Hematopoietic multipotent progenitor cell treated with erythropoietin and hydrocortisone succinate and interleukin-3 and kit ligand, for 8 days (in vitro differentiated cells): ENCODE data around the gene CHMP4A.
"Not testable (repeated sequence)": the region's sequence is repeated elsewhere in the genome, so short reads cannot be mapped to it uniquely, and the experiment has no call there.

Experiments used
- DNase-seq: peaks from one replicate; pipeline ENCODE4 v3.0.0-alpha.2; 2015

The CHMP4A gene

GRCh38 chr14:24219521-24219920 is 6.2 kb upstream of the CHMP4A start:
- no peak for DNase-seq

GRCh38 chr14:24219080-24219479 is 5.8 kb upstream of the CHMP4A start:
- no peak for DNase-seq

- DNase-seq: not testable (repeated sequence)
Measured at GRCh38 chr14:24216876-24217275, 3.6 kb upstream of the CHMP4A start.

GRCh38 chr14:24216345-24216699 is 3.0 kb upstream of the CHMP4A start:
- no peak for DNase-seq

GRCh38 chr14:24215495-24216344 is 2.4 kb upstream of the CHMP4A start, which contains the start of gene MDP1:
Gene MDP1 (minus strand): TSS chr14:24216066. CDS start chr14:24215955, 111 bp downstream.
- peak; percentile 91 for DNase-seq

GRCh38 chr14:24213866-24214662 is 776 bp upstream of the CHMP4A start:
- DNase-seq: peak; percentile 31

GRCh38 chr14:24211311-24211710 is 2.0 kb downstream of the CHMP4A start:
- no peak for DNase-seq

- no peak for DNase-seq
Measured at GRCh38 chr14:24207625-24208024, 5.7 kb downstream of the CHMP4A start.

- no peak for DNase-seq
Measured at GRCh38 chr14:24207104-24207551, 6.2 kb downstream of the CHMP4A start.

GRCh38 chr14:24206260-24207103 is 6.8 kb downstream of the CHMP4A start:
- DNase-seq: no peak

- no peak for DNase-seq
Measured at GRCh38 chr14:24204163-24205146, 8.8 kb downstream of the CHMP4A start.

- DNase-seq: not testable (repeated sequence)
Measured at GRCh38 chr14:24203249-24203886, 9.9 kb downstream of the CHMP4A start.

- not testable (repeated sequence) for DNase-seq
Measured at GRCh38 chr14:24202538-24202937, 10.8 kb downstream of the CHMP4A start.

GRCh38 chr14:24198814-24199524 is 14.3 kb downstream of the CHMP4A start:
- no peak for DNase-seq

GRCh38 chr14:24197056-24197450 is 16.2 kb downstream of the CHMP4A start:
- peak; percentile 49 for DNase-seq

GRCh38 chr14:24196071-24197055 is 16.9 kb downstream of the CHMP4A start:
- peak; percentile 49 for DNase-seq

- peak; percentile 86 for DNase-seq
Measured at GRCh38 chr14:24195186-24196070, 17.9 kb downstream of the CHMP4A start, which contains the start of gene TM9SF1. Gene TM9SF1 (minus strand): TSS chr14:24195441. CDS start chr14:24195019, 422 bp downstream.

- DNase-seq: no peak
Measured at GRCh38 chr14:24194873-24195185, 18.5 kb downstream of the CHMP4A start.
